NCI-H69 (cell line): ENCODE results near the gene FSTL5.

Experiments
- DNase-seq: peaks from one replicate; lab custom pipeline; 2025; lab: John Stamatoyannopoulos, UW

FSTL5 gene

DNA sequence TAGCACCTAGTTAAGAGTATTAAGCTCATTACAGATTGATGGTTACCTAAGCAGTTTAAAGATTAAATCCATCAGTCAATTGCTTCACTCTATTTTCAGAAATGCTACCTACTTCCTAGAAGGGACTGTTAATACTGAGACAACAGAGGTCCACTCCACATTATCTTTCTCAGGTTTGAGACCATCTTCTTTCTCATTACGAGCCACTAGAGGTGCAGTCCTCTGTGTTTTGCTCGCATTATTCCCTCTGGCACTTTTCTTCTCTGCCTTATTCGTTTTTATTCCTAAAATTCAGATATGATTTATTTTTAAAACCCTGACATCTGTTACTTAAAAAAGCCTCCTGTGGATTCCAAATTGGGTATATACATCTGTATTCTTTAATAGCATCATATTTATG is 459.1 kb downstream of the FSTL5 start:
- no peak for DNase-seq

DNA sequence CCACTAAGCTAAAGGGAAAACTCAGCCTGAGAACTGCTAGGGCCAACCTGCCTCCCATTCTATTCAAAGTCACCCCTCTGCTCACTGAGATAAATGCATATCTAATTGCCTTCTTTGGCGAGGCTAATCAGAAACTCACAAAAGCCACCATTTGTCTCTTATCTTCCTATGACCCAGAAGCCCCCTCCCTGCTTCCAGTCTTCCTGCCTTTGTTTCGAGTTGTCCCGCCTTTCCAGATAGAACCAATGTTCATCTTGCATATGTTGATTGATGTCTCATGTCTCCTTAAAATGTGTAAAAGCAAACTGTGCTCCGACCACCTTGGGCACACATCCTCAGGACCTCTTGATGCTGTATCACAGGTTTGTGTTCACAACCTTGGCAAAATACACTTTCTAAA is 459.8 kb downstream of the FSTL5 start:
- DNase-seq, result no peak

DNA sequence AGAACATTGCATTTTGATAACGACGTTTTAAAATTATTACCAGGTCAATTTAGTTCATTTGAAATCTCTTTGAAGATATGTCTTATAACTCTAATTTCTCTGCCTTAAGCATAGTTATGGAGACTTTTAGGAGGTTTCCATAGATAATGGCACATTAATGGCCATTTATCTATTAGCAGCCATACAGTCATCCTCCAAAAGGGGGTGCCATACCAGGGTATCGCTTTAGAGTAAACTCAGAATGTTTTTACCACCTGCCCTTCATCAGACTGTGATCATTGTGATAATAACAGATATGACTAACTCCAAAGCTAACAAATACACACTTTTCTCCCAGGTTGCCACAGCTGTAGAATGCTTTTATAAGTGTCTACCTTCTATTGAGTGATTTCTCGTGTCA is 461.5 kb downstream of the FSTL5 start:
- DNase-seq, result no peak

DNA sequence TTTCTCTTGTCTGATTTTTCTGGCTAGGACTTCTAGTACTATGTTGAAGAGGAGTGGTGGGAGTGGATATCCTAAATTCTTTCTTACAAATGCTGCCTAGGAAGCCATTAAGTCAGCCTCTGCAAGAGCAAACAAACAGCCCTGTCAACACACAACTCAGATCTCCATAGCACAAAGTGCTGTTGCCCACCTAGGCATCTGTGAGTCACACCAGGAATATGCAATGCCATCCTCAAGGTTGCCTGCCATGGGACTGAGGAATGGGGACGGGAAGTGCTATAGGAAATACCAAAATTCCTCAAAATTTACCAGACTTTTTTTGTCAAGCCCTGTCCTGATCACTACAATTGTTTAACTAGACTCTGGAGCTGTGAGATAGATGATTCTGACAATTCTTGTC is 466.9 kb downstream of the FSTL5 start:
- DNase-seq, result no peak

DNA sequence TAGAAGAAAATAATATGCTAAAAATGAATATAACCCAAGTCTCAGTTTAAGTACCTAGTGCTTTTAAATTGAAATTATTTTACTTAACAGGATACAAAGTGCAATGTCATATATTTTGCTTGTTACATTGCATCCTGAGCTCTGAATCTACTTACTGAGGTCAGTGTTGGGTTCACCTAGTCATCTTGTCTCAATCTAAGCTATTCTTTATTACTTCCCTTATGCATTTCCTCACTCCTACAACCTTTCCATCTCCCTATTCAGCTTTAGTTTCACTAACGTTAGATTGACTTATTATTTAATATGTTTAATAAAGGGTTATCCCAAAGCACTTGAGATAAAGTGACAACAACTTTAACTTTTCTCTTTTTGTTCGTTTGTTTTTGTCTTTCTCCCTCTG is 483.7 kb downstream of the FSTL5 start:
- DNase-seq, result no peak

DNA sequence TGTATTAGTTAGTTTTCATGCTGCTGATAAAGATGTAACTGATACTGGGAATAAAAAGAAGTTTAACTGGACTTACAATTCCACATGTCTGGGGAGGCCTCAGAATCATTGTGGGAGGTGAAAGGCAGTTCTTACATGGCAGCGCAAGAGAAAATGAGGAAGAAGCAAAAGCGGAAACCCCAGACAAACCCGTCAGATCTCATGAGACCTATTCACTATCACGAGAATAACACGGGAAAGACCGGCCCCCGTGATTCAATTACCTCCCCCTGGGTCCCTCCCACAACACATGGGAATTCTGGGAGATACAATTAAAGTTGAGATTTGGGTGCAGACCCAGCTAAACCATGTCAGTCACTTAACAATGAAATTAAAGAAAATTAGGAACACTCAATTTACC is 499.1 kb downstream of the FSTL5 start:
- no peak for DNase-seq

DNA sequence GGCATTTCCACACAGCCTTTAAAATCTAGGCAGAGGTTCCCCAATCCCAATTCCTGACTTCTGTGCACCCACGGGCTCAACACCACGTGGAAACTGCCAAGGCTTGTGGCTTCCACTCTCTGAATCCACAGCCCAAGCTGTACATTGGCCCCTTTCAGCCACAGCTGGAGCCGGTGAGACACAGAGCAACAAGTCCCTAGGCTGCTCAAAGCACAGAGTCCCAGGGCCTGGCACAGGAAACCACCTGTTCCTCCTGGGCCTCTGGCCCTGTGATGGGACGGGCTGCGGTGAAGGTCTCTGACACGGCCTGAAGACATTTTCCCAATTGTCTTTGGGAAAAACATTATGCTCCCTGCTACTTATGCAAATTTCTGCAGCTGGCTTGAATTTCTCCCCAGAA is 500.0 kb downstream of the FSTL5 start:
- no peak for DNase-seq

DNA sequence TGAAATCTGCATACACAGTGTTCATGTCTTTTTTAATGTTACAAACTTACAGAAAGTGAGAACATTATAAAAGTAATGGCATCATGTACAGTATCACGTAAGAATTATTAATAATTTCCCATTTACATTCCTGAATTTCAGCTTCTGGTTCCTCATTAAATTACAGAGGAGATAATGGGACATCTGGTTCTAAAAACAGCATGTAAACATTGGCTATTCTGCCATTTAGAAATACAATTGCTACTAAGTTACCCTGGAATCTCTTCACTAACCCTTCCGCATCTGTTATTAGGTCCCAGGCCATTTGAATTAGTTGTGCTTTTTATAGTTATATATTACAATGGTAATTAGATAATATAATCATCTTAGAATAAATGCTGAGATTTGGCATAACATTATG is 505.1 kb downstream of the FSTL5 start:
- DNase-seq, result peak; percentile 13

DNA sequence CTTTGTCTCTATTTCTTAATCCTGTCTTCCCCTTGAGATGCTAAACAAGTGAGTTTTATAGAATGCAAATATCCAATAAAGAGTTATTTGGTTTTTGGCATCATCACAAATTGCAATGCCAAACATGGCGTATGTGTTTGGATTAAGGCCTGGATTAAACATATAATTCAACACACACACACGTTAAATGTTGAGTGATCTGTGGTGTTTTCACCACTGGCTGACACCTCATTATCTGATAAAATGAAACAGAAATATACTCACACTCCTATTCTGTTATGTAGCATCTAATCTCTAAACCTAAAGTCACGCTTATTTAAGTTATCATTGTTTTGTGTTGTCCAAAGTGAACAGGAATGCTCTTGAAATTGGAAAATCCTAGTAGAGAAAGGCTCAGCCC is 506.2 kb downstream of the FSTL5 start:
- DNase-seq, result no peak

DNA sequence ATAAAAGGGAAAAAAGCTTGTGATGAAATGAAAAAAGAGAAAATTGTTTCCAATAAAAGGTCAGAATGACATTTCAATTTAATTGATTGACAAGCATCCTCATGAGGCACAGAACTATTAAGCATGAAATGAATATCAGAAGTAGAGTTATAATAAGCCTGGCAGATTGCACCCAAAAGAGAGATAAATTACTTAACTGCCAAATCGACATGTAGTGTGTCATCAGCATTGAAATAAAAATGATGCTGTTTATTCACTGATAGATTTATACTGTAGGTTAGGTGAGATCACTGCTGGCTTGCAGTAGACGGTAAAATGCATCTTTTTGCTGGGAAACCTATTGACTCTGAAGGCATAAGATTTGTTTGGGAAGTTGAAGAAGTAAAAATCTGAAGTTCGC is 507.2 kb downstream of the FSTL5 start:
- no peak for DNase-seq

DNA sequence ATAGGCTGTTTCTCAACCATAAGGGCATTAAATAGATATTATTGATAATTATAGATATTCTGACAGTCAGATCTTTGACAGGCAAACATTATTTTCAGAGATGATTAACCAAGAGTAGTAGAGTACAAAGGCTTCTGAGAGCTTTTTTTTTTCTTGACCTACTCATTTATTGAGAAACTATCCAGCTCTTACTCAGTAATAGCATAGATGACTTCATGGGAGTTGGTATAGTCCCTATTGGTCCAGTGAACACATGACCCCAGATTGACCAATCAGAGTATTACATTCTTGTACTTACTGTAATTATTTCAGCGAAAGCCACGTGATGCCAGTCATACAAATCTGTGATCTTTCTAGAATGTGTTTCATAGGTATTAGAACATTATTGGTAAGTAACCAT is 508.7 kb downstream of the FSTL5 start:
- no peak for DNase-seq

DNA sequence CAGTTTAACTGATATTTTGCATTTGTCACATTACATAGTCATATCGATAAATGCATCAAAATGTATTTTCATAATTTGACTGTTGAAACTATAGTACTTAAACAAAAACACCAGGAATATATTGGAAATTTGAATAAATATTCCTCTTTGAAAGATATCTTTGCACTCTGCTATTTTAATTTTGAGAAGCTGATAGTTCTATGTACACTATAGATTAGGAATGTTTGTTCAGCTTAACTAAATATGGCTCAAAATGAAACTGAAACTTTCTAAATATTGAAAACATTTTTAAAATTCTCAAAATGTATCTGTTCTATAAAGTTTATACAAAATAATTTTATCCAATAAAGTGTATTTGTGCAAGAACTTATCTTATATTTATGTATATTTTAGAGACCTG is 510.1 kb downstream of the FSTL5 start:
- no peak for DNase-seq

DNA sequence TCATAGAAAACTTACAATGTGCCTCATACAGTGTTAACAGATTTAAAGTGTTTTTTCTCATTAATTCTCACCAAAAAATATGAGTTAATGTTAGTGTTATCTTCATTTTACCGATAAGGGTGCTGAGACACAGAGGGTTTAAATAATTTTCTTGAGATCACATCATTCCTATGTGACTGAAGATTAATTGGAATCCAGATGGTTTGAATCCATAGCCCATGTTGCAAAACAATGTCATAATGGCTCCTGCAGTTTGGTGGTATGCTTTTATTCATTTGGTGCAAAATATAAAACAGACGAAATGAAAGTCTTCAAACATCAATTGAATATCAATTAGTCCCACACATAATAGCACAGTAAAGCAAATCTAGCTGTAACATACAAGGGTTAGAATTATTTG is 512.2 kb downstream of the FSTL5 start:
- no peak for DNase-seq

DNA sequence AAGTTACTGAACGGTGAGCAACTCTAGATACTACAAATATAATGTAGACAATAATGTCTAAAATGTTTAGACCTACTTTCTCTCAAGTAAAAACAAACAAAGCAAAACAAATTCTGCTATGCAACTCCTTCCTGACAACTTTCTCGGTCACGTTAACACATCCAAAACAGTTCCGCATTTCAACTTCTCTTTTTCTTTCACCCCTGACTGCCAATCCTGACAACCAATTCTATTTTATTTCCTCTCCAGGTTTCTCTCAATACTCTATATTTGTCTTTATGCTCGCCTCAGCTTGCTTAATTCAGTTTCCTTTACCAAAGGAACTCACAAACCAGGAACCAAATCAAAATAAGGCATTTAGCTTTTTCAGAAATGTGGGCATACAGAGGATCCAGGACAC is 513.0 kb downstream of the FSTL5 start:
- no peak for DNase-seq

DNA sequence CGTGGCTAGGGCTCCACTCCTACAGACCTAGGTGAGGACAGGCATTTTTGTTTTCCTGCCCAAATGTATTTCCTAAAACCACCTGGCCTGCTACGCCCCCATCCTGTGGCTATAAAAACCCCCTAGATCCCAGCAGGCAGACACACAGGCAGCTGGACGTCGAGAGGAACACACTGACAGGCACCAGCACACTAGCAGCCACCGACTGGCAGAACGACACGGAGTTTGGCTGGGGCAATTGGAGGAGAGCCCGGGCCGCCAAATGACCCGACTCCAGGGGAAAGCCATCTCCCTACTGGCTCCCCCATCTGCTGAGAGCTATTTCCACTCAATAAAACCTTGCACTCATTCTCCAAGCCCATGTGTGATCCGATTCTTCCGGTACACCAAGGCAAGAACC is 516.0 kb downstream of the FSTL5 start:
- DNase-seq, result no peak

DNA sequence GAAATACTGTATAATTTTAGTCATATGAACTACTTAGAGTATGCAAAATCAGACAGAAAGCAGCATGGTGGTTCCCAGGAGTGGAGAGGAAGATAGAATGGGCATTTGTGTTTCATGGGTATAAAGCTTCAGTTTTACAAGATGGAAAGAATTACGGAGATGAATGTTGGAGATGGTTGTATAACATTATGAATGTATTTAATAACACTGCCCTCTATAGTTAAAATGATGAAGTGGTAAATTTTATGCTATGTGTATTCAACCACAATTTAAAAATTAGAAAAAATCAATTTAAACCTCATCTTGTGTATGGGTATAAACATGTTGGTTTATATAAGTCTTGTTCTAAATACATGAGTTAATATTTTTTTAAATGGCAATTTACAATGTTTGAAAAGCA is 521.1 kb downstream of the FSTL5 start:
- DNase-seq, result peak; percentile 1

DNA sequence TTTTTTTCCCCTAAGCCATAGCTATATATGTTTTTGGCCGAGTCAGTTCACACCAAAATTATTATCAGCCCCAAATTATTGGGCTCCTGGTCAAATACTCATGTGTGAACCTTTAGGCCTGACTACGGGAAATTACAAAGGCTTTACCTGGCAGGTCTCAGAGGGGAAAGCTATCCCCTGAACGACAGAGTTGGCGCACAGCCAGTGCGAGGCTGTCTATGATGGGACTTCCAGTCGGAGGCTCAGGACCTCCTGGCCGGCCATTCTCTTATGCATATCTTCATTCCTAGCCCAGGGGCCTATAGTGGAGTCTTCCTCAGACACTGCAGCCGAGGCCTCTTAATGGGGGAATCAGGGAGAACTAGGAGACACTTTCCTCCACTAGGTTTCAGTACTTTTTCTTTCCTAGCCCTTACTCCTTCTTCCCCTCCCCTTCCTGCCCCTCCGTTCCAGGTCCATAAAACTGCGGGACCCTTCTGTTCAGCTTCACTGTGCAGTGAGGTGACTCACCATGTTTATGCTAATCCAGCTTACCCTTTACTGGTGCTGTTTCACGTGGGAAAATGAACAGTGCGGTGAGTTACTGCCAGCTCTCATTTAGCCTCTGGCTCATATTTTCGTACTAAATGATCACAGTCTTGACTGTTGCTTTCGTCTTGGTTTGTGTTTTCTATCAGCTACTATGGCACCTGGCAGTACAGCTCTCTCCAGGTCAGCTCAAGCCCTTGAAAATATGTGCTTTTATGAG is 533.9 kb downstream of the FSTL5 start:
- DNase-seq, result peak; percentile 11

DNA sequence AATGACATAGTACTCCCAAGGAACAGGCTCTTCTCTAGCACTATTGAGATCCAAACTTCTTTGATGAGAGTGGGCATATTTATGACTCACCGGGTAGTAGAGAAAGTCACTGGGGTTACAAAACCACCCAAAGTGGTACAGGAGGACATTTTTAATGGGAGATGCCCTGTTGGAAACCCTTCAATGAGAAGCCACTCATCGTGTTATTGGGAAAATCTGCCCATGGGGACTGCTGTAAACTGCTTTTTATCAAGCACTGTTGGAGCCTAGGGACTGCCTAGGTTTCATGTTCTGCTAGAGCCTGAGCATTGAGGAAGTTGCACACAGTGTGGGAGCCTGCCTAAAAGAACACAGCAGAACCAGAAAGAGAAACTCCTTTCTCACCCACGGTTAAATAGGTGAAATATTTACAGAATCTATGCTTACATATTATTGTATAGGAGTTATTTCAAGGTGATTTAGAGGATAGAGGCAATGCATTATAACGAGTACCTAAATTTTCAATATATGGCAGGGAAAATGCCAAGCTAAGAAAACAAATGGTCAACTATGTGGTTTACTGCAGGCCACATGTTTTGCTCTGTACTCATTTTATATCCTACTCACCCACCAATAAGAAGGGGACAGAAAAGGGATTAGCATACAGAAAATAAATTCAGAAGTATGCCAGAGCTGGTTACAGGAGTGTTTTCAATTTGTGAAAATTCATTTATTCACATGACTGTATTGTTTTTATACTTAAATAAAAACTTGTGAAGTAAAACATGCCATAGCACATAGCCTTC is 559.1 kb downstream of the FSTL5 start:
- no peak for DNase-seq

DNA sequence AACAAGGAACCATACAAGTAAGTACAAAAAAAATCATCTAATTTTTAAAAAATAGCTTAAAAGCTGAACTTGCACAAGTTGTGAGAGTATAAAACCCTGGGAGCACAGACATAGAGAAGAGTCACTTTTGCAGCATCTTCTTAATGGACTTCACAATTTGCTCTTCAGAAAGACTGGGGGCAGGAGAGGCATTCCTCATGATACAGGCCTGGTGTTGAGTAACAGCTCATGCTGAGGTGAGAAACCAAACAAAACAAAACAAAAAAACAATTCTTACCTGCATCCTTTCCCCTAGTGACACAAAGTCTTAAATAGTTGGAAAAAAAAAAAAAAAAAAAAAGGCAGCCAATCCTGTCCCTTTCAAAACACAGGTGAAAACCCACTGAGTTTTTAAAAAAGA is 562.8 kb downstream of the FSTL5 start:
- no peak for DNase-seq

DNA sequence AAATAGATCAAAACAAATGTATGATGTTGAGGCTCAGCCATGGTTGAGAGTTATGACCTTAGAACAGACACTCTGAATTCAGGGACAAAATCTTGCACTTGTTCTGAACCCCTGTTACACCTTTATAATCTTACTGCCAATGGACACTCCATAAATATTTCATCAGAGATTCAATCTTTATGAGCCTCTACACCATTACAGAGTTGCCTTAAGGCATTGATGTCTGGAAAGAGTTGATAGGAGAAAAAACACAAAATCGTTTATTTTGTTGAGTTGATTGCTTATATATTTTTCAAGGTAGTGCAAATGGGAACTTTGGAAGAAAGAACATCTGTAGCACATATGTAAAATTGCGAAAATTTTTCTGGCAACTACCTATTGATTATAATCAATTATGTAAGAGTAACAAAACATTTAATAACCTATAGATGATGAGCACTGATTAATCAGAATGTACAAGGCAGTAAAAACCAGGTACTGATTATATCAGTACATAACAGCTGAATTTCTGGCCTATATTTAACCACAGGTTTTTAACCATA is 568.5 kb downstream of the FSTL5 start:
- no peak for DNase-seq

DNA sequence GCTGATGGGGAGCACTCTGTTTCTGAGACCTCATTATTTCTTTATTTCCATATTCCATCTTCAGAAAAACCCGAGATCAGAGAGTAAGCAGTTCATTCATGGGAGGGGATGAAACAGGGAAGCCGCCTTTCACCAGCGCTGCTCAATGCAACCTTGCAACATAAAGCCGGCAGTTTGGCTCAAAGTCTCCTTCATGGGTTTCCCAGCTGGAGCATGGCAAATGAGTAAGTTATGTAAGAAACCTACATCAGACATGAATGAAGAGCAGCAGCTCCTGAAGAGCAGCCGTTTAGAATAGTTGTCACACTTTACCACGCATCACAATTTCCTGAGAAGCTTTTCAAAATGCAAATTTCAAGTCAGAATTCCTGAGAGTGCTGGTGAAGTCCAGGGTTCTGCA is 578.8 kb downstream of the FSTL5 start:
- no peak for DNase-seq

DNA sequence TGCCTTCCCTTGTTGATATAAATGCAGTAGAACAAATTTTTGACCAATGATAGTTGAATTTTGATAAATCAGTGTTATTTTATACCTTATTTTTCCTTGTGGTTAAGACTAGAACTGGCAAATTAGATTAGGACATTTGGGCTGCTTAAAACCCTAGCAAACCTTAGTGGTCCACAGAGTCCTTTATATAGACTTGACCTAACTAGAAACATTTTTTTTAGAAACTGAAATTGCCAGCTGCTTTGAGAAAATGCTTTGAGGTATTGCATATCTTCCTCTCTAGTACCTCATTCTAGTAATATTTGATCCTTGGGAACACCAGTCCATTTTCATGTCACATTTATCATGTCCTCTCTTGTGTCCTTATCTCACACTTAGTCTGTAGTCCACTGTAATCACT is 580.3 kb downstream of the FSTL5 start:
- no peak for DNase-seq
